Measurements from ENCODE around the gene ENTPD6.

GRCh38 chr20:25214819-25215218 is 19.3 kb downstream of the ENTPD6 start:
- TF ChIP-seq, protein P1, sequence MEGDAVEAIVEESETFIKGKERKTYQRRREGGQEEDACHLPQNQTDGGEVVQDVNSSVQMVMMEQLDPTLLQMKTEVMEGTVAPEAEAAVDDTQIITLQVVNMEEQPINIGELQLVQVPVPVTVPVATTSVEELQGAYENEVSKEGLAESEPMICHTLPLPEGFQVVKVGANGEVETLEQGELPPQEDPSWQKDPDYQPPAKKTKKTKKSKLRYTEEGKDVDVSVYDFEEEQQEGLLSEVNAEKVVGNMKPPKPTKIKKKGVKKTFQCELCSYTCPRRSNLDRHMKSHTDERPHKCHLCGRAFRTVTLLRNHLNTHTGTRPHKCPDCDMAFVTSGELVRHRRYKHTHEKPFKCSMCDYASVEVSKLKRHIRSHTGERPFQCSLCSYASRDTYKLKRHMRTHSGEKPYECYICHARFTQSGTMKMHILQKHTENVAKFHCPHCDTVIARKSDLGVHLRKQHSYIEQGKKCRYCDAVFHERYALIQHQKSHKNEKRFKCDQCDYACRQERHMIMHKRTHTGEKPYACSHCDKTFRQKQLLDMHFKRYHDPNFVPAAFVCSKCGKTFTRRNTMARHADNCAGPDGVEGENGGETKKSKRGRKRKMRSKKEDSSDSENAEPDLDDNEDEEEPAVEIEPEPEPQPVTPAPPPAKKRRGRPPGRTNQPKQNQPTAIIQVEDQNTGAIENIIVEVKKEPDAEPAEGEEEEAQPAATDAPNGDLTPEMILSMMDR (IDR thresholded peaks at IDR 0.05) = no peak
- TF ChIP-seq POLR2A (IDR thresholded peaks at IDR 0.05) = no peak
